ENCODE data around the gene MAGI1. TPM values are rescaled to one million over a fixed set of nuclear protein-coding genes. Genes with fewer than 3 reads are reported as not detected.
"Not testable (repeated sequence)": the region's sequence is repeated elsewhere in the genome, so short reads cannot be mapped to it uniquely, and the experiment has no call there.

MAGI1 gene
- total and polyA plus RNA-seq, 4 donors, result 9.9 to 88.1 (median 24.6) TPM

DNA sequence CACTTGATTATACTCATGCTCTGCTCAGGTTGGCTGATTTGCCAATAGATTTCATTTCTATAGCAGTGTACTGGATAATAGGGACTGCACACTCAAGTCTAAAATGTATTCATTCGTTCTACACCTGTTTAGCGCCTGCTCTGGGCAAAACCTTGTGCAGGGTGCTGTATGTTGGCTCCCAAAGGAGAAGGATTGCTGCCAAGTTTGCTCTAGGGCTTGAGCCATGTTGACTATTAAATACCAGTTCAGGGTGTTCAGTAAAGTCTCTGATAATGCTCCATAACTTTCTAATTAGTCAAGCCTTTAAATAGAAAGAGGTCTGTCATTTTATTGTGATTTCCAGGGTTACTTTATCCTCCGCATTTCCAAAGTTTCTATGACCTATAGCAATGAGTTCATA, 470.2 kb downstream of the MAGI1 start:
- H3K27me3 ChIP-seq (ENCODE audit: control insufficient read depth in 3 of 3, insufficient read depth in 3 of 3, low read length in 2 of 3), result no peaks in the 10 kb centered on the region
- no peak overlapping the region for H3K4me3 ChIP-seq
- H3K36me3 ChIP-seq (ENCODE audit: control insufficient read depth in 4 of 4, insufficient read depth in 4 of 4, low read length in 4 of 4), result no peaks in the 10 kb centered on the region
- DNase-seq, result no peak
- peak overlapping the region in 1 of 2 donors; percentile 60 for H3K27ac ChIP-seq (ENCODE audit: low read depth in 1 of 2, low read length in 1 of 2)
- H3K9me3 ChIP-seq (ENCODE audit: control insufficient read depth in 4 of 4, insufficient read depth in 3 of 4, low read length in 3 of 4), result no peaks in the 10 kb centered on the region
- 85 to 90% methylated on average over 3 of the region's 3 CpGs for WGBS, 2 donors
- H3K9ac ChIP-seq (ENCODE audit: insufficient read depth in 1 of 2, low read length in 2 of 2), result no peak overlapping the region
- TF ChIP-seq, protein P1, sequence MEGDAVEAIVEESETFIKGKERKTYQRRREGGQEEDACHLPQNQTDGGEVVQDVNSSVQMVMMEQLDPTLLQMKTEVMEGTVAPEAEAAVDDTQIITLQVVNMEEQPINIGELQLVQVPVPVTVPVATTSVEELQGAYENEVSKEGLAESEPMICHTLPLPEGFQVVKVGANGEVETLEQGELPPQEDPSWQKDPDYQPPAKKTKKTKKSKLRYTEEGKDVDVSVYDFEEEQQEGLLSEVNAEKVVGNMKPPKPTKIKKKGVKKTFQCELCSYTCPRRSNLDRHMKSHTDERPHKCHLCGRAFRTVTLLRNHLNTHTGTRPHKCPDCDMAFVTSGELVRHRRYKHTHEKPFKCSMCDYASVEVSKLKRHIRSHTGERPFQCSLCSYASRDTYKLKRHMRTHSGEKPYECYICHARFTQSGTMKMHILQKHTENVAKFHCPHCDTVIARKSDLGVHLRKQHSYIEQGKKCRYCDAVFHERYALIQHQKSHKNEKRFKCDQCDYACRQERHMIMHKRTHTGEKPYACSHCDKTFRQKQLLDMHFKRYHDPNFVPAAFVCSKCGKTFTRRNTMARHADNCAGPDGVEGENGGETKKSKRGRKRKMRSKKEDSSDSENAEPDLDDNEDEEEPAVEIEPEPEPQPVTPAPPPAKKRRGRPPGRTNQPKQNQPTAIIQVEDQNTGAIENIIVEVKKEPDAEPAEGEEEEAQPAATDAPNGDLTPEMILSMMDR (IDR thresholded peaks at IDR 0.05; ENCODE audit: control extremely low read depth, extremely low read depth), result no peak
- ATAC-seq (ENCODE audit: insufficient read depth, low FRiP score), result no peak
- peaks cover 0 to 23% (median 0%) of the 10 kb centered on the region in 5 donors for H3K4me1 ChIP-seq (ENCODE audit: control insufficient read depth in 5 of 5, insufficient read depth in 5 of 5, low read length in 5 of 5)

DNA sequence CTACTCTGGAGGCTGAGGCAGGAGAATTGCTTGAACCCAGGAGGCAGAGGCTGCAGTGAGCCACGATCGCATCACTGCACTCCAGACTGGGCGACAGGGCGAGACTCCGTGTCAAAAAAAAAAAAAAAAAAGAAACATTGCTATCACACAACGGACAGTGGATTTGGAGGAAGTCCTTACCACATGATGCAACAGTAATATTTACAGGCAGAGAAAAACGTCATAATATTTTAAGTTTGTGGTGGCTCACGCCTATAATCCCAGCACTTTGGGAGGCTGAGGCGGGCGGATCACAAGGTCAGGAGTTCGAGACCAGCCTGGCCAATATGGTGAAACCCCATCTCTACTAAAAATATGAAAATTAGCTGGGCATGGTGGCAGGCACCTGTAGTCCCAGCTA, 473.0 kb downstream of the MAGI1 start:
- H3K36me3 ChIP-seq (ENCODE audit: control insufficient read depth in 4 of 4, insufficient read depth in 4 of 4, low read length in 4 of 4); H3K9ac ChIP-seq (ENCODE audit: insufficient read depth in 1 of 2, low read length in 2 of 2); DNase-seq; H3K9me3 ChIP-seq (ENCODE audit: control insufficient read depth in 4 of 4, insufficient read depth in 3 of 4, low read length in 3 of 4); ATAC-seq (ENCODE audit: insufficient read depth, low FRiP score); H3K4me3 ChIP-seq; H3K27me3 ChIP-seq (ENCODE audit: control insufficient read depth in 3 of 3, insufficient read depth in 3 of 3, low read length in 2 of 3); H3K27ac ChIP-seq (ENCODE audit: low read depth in 1 of 2, low read length in 1 of 2): not testable (repeated sequence)
- peaks cover 0 to 26% (median 0%) of the 10 kb centered on the region in 5 donors for H3K4me1 ChIP-seq (ENCODE audit: control insufficient read depth in 5 of 5, insufficient read depth in 5 of 5, low read length in 5 of 5)
- 92 to 93% methylated on average over 11 of the region's 11 CpGs for WGBS, 2 donors

DNA sequence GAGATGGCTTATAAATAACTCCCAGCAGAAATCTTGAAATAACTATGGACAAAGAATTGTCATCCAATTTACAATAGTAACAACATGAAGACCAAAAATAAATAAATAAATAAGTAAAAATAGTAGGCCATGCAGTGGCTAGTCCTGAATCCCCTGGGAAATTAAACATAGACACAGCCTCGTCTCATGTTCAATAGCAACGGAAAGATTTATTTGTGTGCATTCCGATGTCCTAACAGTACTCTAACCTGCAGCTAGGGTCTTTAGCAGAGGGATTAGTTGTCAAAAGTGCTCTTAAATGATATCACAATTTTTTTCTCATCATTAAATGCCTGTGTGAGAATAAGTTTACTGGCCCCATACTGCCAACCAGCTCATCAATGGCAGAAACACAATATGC, 474.2 kb downstream of the MAGI1 start:
- Histone ChIP-seq H3K9ac (ENCODE audit: insufficient read depth in 1 of 2, low read length in 2 of 2) (no peak overlapping the region), H3K4me1 (ENCODE audit: control insufficient read depth in 5 of 5, insufficient read depth in 5 of 5, low read length in 5 of 5) (peaks cover 0 to 30% (median 0%) of the 10 kb centered on the region in 5 donors), H3K4me3 (no peak overlapping the region), H3K36me3 (ENCODE audit: control insufficient read depth in 4 of 4, insufficient read depth in 4 of 4, low read length in 4 of 4) (no peaks in the 10 kb centered on the region), H3K9me3 (ENCODE audit: control insufficient read depth in 4 of 4, insufficient read depth in 3 of 4, low read length in 3 of 4) (no peaks in the 10 kb centered on the region), H3K27me3 (ENCODE audit: control insufficient read depth in 3 of 3, insufficient read depth in 3 of 3, low read length in 2 of 3) (no peaks in the 10 kb centered on the region), H3K27ac (ENCODE audit: low read depth in 1 of 2, low read length in 1 of 2) (no peak overlapping the region)
- ATAC-seq (ENCODE audit: insufficient read depth, low FRiP score) (no peak), DNase-seq (no peak)
- TF ChIP-seq, protein P1 (IDR thresholded peaks at IDR 0.05; ENCODE audit: control extremely low read depth, extremely low read depth), result no peak
- WGBS, 2 donors, result 90 to 94% methylated on average over 3 of the region's 3 CpGs

DNA sequence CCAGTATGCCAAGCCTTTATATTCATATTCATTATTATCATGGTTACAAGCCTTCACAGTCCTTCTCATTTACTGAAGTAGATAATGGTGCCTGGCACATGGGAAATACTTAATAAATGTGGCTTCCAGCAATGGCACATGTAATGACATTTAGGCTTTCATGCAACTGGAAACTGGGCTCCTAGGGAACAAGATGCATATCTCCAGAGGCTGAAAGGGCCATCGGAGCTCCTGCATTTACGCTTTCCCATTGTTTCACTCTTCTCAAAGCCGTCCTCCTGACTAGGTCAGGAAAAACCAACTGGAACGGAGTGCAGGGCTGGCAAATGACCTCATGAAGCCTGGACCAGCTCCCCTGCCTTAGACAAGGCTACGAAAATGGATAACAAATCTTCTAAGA, 474.9 kb downstream of the MAGI1 start:
- Histone ChIP-seq H3K9me3 (ENCODE audit: control insufficient read depth in 4 of 4, insufficient read depth in 3 of 4, low read length in 3 of 4) (no peaks in the 10 kb centered on the region), H3K27ac (ENCODE audit: low read depth in 1 of 2, low read length in 1 of 2) (no peak overlapping the region), H3K36me3 (ENCODE audit: control insufficient read depth in 4 of 4, insufficient read depth in 4 of 4, low read length in 4 of 4) (no peaks in the 10 kb centered on the region), H3K9ac (ENCODE audit: insufficient read depth in 1 of 2, low read length in 2 of 2) (no peak overlapping the region), H3K27me3 (ENCODE audit: control insufficient read depth in 3 of 3, insufficient read depth in 3 of 3, low read length in 2 of 3) (no peaks in the 10 kb centered on the region), H3K4me3 (no peak overlapping the region), H3K4me1 (ENCODE audit: control insufficient read depth in 5 of 5, insufficient read depth in 5 of 5, low read length in 5 of 5) (peaks cover 0 to 28% (median 0%) of the 10 kb centered on the region in 5 donors)
- TF ChIP-seq, protein P1 (IDR thresholded peaks at IDR 0.05; ENCODE audit: control extremely low read depth, extremely low read depth), result no peak
- no peak for ATAC-seq (ENCODE audit: insufficient read depth, low FRiP score)
- WGBS, 2 donors, result 90 to 91% methylated on average over 5 of the region's 5 CpGs
- DNase-seq, result no peak

Data from lung (tissue), 12 donors.